GM18505 (cell line): ENCODE data around the gene IL23A.
A peak's percentile ranks its signal among the peaks of the same experiment; 100 is the strongest.

Experiments
- ATAC-seq: cut with Tn5 transposase; IDR thresholded peaks from one replicate; pipeline ENCODE4 v1.9.1; 2021; ENCODE audit not compliant: unreplicated experiment
- POLR2A ChIP-seq: IDR thresholded peaks from 4 replicates; pipeline ENCODE4 v1.6.1; 2011; ENCODE audit warnings: borderline replicate concordance; ENCODE audit not compliant: insufficient read depth, insufficient read length; ENCODE audit errors: extremely low read depth

The IL23A gene

GRCh38 chr12:56338308-56339157 lies at the start of gene IL23A:
TSS of gene IL23A (plus strand) at chr12:56338884. CDS start at chr12:56339045, 161 bp downstream.
- peak; percentile 58 for TF ChIP-seq POLR2A
- peak; percentile 32 for ATAC-seq

DNA sequence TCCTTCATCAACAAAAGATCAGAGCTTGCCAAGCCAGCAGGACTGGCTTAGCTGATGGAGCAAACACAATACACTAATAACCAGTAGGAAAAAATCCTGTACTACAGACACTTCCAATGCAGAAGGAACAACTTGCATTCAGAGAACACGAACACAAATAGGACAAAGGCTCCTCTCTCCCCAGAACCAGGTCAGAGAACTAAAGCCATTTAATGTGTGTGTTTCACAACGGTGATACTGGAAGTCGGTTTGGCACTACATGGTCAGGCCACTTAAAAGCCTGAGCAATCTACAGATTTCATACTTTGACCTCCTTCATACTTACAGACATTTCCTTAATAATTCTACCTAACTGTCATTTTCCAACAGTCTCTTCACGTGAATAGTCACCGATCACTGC lies 44.9 kb upstream of the IL23A start:
- no peak for ATAC-seq
- TF ChIP-seq POLR2A, result no peak

- no peak for ATAC-seq
- TF ChIP-seq POLR2A, result no peak
Measured at GRCh38 chr12:56296295-56296694, 42.4 kb upstream of the IL23A start.

DNA sequence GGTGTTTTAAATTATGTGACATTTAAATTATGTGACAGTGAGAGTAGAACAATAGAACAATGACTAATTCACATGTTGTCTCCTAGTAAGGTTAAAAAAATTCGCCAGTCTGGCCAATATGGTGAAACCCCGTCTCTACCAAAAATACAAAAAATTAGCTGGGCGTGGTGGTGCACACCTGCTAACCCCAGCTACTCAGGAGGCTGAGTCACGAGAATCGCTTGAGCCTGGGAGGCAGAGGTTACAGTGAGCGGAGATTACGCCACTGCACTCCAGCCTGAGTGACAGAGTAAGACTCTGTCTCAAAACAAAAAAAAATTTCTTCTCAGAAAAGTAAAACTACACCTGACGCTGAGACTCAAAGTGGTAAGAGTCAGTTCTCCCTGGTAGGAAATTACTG lies 41.3 kb upstream of the IL23A start:
- ATAC-seq, result no peak
- TF ChIP-seq POLR2A, result no peak

DNA sequence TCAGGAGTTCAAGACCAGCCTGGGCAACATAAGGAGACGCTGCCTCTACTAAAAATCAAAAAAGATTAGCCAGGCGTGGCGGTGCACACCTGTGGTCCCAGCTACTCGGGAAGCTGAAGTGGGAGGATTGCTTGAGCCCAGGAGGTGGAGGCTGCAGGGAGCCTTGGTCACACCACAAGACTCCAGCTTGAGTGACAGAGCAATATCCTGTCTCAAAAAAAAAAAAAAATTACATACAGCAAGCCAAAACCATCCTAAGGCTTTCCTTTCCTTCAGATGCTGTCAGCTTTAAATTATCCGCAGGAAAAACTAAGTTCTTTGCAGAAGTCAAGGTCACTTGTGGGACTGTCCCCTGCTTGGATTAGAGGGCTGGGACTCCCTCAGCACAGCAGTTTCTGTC lies 39.9 kb upstream of the IL23A start:
- ATAC-seq, result no peak
- no peak for TF ChIP-seq POLR2A

- TF ChIP-seq POLR2A, result no peak
- no peak for ATAC-seq
Measured at GRCh38 chr12:56299308-56299852, 39.3 kb upstream of the IL23A start.

DNA sequence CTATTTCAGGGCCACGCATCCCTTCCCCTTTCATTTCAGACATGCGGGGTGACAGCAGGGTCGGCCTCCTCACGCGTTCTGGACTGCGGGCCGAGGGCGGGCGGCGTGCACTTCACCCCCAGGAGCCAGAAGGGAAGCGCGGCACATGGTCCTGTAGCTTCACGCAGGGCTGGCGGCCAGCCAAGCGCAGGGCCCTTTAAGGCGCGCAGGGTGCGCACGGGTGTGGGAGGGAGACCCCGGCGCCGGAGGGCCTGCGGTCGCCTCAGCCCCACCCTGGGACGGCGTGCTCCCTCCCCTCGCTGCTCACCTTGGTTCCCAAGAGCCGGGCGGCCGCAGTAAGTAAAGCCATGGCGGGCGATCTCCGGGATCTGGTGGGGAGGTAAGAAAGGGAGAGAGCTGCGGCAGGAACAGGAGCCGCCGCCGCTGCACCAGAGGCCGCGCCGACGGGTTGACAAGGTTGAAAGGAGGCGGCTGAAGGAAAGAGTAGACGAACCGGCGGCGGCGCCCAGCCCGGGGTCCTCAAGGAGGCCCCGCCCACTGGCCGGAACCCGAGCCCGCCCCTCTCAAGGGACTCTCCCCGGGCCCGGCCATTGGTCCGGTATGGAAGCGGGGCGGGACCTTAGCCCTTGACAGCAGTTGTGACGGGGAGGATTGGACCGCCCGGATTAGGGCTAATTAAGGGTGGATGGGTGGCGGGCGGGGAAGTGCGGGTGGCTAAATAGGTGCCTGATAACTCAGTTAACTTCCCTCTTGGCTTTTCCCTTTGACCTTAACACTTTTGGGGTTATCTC lies 38.6 kb upstream of the IL23A start, which contains the start of gene CS:
TSS of gene CS (minus strand) at position 478 of the 791 bp plus-strand sequence. CDS start at position 349, 129 bp downstream.
- peak; percentile 72 for TF ChIP-seq POLR2A
- peak; percentile 89 for ATAC-seq

- ATAC-seq, result no peak
Measured at GRCh38 chr12:56300644-56301464, 37.8 kb upstream of the IL23A start.

DNA sequence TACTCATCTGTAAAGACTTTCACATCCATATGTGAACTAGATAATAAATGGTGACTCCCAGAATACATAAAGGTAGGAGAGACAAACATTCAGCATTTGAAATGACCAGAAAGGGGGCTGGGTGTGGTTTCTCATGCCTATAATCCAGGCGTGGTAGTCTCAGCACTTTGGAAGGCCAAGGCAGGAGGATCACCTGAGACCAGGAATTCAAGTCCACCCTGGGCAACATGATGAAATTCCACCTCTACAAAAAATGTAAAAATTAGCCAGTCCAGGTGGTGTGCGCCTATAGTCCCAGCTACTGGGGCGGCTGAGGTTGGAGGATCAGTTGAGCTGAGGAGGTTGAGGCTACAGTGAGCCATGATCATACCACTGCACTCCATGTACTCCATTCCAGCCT lies 34.4 kb upstream of the IL23A start:
- no peak for ATAC-seq
- TF ChIP-seq POLR2A, result no peak

More at GRCh38 chr12:56300644-56301464, 37.8 kb upstream of the IL23A start:
- TF ChIP-seq POLR2A, result no peak

GRCh38 chr12:56304872-56305590 lies 33.7 kb upstream of the IL23A start:
- ATAC-seq, result no peak

DNA sequence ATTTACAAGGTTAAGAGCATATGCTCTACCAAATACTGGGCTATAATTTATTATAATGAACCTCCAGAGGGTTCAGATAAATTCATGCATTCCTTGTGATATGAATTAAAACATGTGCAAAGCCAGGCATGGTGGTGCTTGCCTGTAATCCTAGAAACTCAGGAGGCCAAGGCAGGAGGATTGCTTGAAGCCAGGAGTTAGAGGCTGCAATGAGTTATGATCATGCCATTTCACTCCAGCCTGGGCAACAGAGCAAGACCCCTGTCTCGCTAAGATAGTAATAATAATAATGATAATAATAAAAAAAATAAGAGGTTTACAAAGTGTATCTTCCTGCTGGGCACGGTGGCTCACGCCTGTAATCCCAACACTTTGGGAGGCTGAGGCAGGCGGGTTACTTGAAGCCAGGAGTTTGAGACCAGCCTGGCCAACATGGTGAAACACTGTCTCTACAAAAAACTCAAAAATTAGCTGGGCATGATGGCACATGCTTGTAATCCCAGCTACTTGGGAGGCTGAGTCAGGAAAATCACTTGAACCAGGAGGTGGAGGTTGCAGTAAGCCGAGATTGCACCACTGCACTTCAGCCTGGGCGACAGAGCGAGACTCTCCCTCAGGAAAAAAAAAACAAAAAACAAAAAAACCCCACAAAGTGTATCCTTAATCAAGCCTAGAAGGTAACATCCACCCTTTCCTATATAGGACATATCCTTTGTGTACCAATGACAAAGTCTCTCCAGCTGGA lies 31.3 kb upstream of the IL23A start:
- no peak for ATAC-seq
- no peak for TF ChIP-seq POLR2A

More at GRCh38 chr12:56304872-56305590, 33.7 kb upstream of the IL23A start:
- TF ChIP-seq POLR2A, result no peak
